Ascending aorta (tissue), 2 donors: ENCODE results near the gene ALDOA. TPM values are rescaled to one million over a fixed set of nuclear protein-coding genes. Genes with fewer than 3 reads are reported as not detected.
A peak's percentile ranks its signal among the peaks of the same experiment; 100 is the strongest.

Experiments
- DNase-seq, 2 donors: peaks; one replicate each; pipeline ENCODE4 v3.0.0-alpha.2; 2019; ENCODE audit warnings: low spot score in 2 of 2
- H3K27ac ChIP-seq, 2 donors: fragments of 200-600 bp; sonication (generic); one replicate each; pipeline ENCODE4 v1.5.1; 2016 to 2017; ENCODE audit warnings: mild to moderate bottlenecking in 1 of 2
- H3K27me3 ChIP-seq: fragments of 200-600 bp; sonication (generic); one replicate; pipeline ENCODE4 v1.5.1; 2017
- H3K36me3 ChIP-seq, 2 donors: fragments of 200-600 bp; sonication (generic); one replicate each; pipeline ENCODE4 v1.5.1; 2016
- H3K4me1 ChIP-seq, 2 donors: fragments of 200-600 bp; sonication (generic); one replicate each; pipeline ENCODE4 v1.5.1; 2016 to 2017; ENCODE audit warnings: mild to moderate bottlenecking in 1 of 2
- H3K4me3 ChIP-seq, 2 donors: fragments of 200-600 bp; sonication (generic); one replicate each; pipeline ENCODE4 v1.5.1; 2016 to 2017; ENCODE audit warnings: mild to moderate bottlenecking in 1 of 2
- H3K9me3 ChIP-seq, 2 donors: fragments of 200-600 bp; sonication (generic); one replicate each; pipeline ENCODE4 v1.5.1; 2016
- intact Hi-C: fragments of 100-400 bp; cut with DNase I; formaldehyde crosslinking; loops from one replicate; pipeline ENCODE4 v1.15.1; 2023
- total RNA-seq: library from RNA; depleted of rRNA; stranded (reverse); fragments of >200 nt; gene quantifications from one replicate; pipeline ENCODE4 v1.1.0, GENCODE V29; 2016
- TF ChIP-seq, protein P1 (sequence below), 3 experiments: fragments of 200-600 bp in 2 of 3; fragments of 450-650 bp in 1 of 3; sonication (generic) in 2 of 3; IDR thresholded peaks; one replicate each; pipeline ENCODE4 v1.5.1; 2016 to 2019; ENCODE audit warnings: antibody characterized with exemption in 3 of 3, mild to moderate bottlenecking in 1 of 3, moderate library complexity in 1 of 3

The ALDOA gene
- total RNA-seq, 1 donor from 2014 or later: 1,202 TPM

DNA sequence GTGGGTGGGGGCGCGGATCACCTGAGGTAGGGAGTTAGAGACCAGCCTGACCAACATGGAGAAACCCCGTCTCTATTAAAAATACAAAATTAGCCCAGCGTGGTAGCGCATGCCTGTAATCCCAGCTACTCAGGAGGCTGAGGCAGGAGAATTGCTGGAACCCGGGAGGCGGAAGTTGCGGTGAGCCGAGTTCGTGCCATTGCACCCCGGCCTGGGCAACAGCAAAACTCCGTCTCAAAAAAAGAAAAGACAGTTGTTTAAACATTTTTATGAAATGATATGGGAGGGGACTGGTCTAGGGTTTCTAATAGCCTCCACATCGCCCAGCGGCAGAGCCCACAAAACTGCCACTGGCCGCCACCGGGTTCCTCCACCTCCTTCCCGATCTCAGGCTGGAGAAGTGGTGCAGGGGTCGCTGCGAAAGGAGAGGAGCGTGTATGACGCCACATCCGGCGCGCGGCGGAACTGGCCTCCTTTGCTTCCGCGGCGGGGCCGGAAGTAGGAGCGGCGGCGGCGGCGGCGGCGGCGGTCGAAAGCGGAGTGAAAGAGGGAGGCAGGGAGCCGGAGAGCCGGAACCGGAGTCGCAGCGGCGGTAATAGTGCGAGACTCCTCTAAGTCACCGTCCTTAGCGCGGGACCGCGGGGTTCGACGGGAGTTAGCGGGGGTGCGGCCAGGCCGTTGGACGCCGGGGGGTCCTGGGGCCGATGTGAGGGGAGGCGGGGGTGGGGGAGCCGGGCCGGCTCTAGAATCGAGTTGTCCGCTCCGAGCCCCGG, 10.1 kb downstream of the ALDOA start, which contains the start of gene PPP4C:
TSS of gene PPP4C (plus strand) at position 492 of the 773 bp plus-strand sequence. CDS start 384 bp downstream, outside the sequence.
- H3K4me3 ChIP-seq: peak within 1 kb of the TSS; percentile 69 to 96
- intact Hi-C loops: loop anchor here (1.0 to 2.0 kb wide), 2 partner anchors 10 to 15 kb away; partner anchors contain the start of genes ALDOA and TBX6
- no peaks in the 10 kb centered on the region for H3K9me3 ChIP-seq
- H3K36me3 ChIP-seq: peaks cover 44 to 51% of the 10 kb centered on the region in 2 donors
- H3K27ac ChIP-seq: peak within 1 kb of the TSS; percentile 92 to 93
- H3K27me3 ChIP-seq: no peaks in the 10 kb centered on the region
- DNase-seq: peak; percentile 46 to 95
- peaks cover 6 to 19% of the 10 kb centered on the region in 2 donors for H3K4me1 ChIP-seq
- TF ChIP-seq, protein P1, sequence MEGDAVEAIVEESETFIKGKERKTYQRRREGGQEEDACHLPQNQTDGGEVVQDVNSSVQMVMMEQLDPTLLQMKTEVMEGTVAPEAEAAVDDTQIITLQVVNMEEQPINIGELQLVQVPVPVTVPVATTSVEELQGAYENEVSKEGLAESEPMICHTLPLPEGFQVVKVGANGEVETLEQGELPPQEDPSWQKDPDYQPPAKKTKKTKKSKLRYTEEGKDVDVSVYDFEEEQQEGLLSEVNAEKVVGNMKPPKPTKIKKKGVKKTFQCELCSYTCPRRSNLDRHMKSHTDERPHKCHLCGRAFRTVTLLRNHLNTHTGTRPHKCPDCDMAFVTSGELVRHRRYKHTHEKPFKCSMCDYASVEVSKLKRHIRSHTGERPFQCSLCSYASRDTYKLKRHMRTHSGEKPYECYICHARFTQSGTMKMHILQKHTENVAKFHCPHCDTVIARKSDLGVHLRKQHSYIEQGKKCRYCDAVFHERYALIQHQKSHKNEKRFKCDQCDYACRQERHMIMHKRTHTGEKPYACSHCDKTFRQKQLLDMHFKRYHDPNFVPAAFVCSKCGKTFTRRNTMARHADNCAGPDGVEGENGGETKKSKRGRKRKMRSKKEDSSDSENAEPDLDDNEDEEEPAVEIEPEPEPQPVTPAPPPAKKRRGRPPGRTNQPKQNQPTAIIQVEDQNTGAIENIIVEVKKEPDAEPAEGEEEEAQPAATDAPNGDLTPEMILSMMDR (IDR thresholded peaks at IDR 0.05): peak in 1 of 3 experiments; percentile 17

GRCh38 chr16:30076276-30076791, 10.8 kb downstream of the ALDOA start:
- no peak for DNase-seq
- peaks cover 44 to 51% of the 10 kb centered on the region in 2 donors for H3K36me3 ChIP-seq
- peak overlapping the region; percentile 69 to 96 for H3K4me3 ChIP-seq
- no peaks in the 10 kb centered on the region for H3K9me3 ChIP-seq
- TF ChIP-seq, protein P1 (IDR thresholded peaks at IDR 0.05): no peak
- peaks cover 6 to 19% of the 10 kb centered on the region in 2 donors for H3K4me1 ChIP-seq
- peak overlapping the region; percentile 92 to 93 for H3K27ac ChIP-seq
- H3K27me3 ChIP-seq: no peaks in the 10 kb centered on the region
- intact Hi-C loops: loop anchor here (2.0 kb wide), 1 partner anchor 14 kb away; the partner anchor contains the start of gene TBX6

- TF ChIP-seq, protein P1 (IDR thresholded peaks at IDR 0.05): no peak
- H3K4me1 ChIP-seq: peaks cover 6 to 19% of the 10 kb centered on the region in 2 donors
- H3K9me3 ChIP-seq: no peaks in the 10 kb centered on the region
- H3K4me3 ChIP-seq: peak overlapping the region in 1 of 2 donors; percentile 96
- intact Hi-C loops: loop anchor here (2.0 kb wide), 1 partner anchor 13 kb away; the partner anchor contains the start of gene TBX6
- H3K36me3 ChIP-seq: peaks cover 44 to 52% of the 10 kb centered on the region in 2 donors
- H3K27me3 ChIP-seq: no peaks in the 10 kb centered on the region
- DNase-seq: no peak
- H3K27ac ChIP-seq: no peak overlapping the region
Measured at GRCh38 chr16:30077656-30078055, 12.1 kb downstream of the ALDOA start.

- Histone ChIP-seq H3K9me3 (no peaks in the 10 kb centered on the region), H3K4me1 (peaks cover 6 to 19% of the 10 kb centered on the region in 2 donors), H3K36me3 (peaks cover 45 to 63% of the 10 kb centered on the region in 2 donors), H3K27ac (no peak overlapping the region), H3K27me3 (no peaks in the 10 kb centered on the region), H3K4me3 (no peak overlapping the region)
- intact Hi-C loops: no loop called here
- TF ChIP-seq, protein P1 (IDR thresholded peaks at IDR 0.05): no peak
- no peak for DNase-seq
Measured at GRCh38 chr16:30078744-30079143, 13.2 kb downstream of the ALDOA start.

GRCh38 chr16:30079480-30079879, 13.9 kb downstream of the ALDOA start:
- Histone ChIP-seq H3K4me3 (no peak overlapping the region), H3K27ac (no peak overlapping the region), H3K36me3 (peaks cover 53 to 70% of the 10 kb centered on the region in 2 donors), H3K4me1 (peaks cover 6 to 19% of the 10 kb centered on the region in 2 donors), H3K27me3 (no peaks in the 10 kb centered on the region), H3K9me3 (no peaks in the 10 kb centered on the region)
- TF ChIP-seq, protein P1 (IDR thresholded peaks at IDR 0.05): no peak
- no peak for DNase-seq
- intact Hi-C loops: no loop called here
